Right forelimb (tissue), 1 donor: ENCODE data around the gene PPARGC1A.

ENCODE experiments used
- DNase-seq: peaks from one replicate; pipeline ENCODE4 v3.0.0-alpha.2; 2018

PPARGC1A gene

GRCh38 chr4:23909671-23910070, 19.8 kb upstream of the PPARGC1A start:
- DNase-seq, result no peak

- no peak for DNase-seq
Observed at GRCh38 chr4:23906839-23907238, 17.0 kb upstream of the PPARGC1A start.

GRCh38 chr4:23904639-23905071, 14.8 kb upstream of the PPARGC1A start:
- no peak for DNase-seq

GRCh38 chr4:23903859-23904438, 14.1 kb upstream of the PPARGC1A start:
- no peak for DNase-seq

GRCh38 chr4:23902222-23902804, 12.5 kb upstream of the PPARGC1A start:
- no peak for DNase-seq

- no peak for DNase-seq
Observed at GRCh38 chr4:23900636-23901035, 10.8 kb upstream of the PPARGC1A start.

GRCh38 chr4:23899565-23899964, 9.7 kb upstream of the PPARGC1A start:
- no peak for DNase-seq

- no peak for DNase-seq
Observed at GRCh38 chr4:23897564-23898109, 7.8 kb upstream of the PPARGC1A start.

GRCh38 chr4:23894021-23894420, 4.2 kb upstream of the PPARGC1A start:
- no peak for DNase-seq

GRCh38 chr4:23891064-23891421, 1.2 kb upstream of the PPARGC1A start:
- no peak for DNase-seq

GRCh38 chr4:23890369-23891063, 669 bp upstream of the PPARGC1A start:
- DNase-seq, result no peak

- DNase-seq, result no peak
Observed at GRCh38 chr4:23889391-23889790, 456 bp downstream of the PPARGC1A start.

GRCh38 chr4:23888421-23889319, 1.2 kb downstream of the PPARGC1A start:
- DNase-seq, result peak; percentile 67

GRCh38 chr4:23887989-23888388, 1.9 kb downstream of the PPARGC1A start:
- no peak for DNase-seq

- no peak for DNase-seq
Observed at GRCh38 chr4:23887173-23887572, 2.7 kb downstream of the PPARGC1A start.

- DNase-seq, result no peak
Observed at GRCh38 chr4:23885943-23886590, 3.8 kb downstream of the PPARGC1A start.

GRCh38 chr4:23884741-23885140, 5.1 kb downstream of the PPARGC1A start:
- DNase-seq, result no peak

GRCh38 chr4:23884261-23884660, 5.6 kb downstream of the PPARGC1A start:
- DNase-seq, result no peak

- no peak for DNase-seq
Observed at GRCh38 chr4:23882976-23883531, 6.8 kb downstream of the PPARGC1A start.

- DNase-seq, result no peak
Observed at GRCh38 chr4:23881674-23882337, 8.0 kb downstream of the PPARGC1A start.

GRCh38 chr4:23881052-23881501, 8.8 kb downstream of the PPARGC1A start:
- DNase-seq, result no peak
